K562 (cell line): ENCODE measurements around the gene MTMR10. TPM values are rescaled to one million over a fixed set of nuclear protein-coding genes. Genes with fewer than 3 reads are reported as not detected.
A peak's percentile ranks its signal among the peaks of the same experiment; 100 is the strongest.

ENCODE experiments used
- E2F8 ChIP-seq: fragments of 450-650 bp; IDR thresholded peaks from 2 replicates; pipeline ENCODE4 v1.7.1; 2018; ENCODE audit warnings: mild to moderate bottlenecking, low read depth; ENCODE audit not compliant: partially characterized antibody
- EP400 ChIP-seq: fragments of 450-650 bp; IDR thresholded peaks from 2 replicates; pipeline ENCODE4 v1.6.1; 2017; ENCODE audit warnings: antibody characterized with exemption, mild to moderate bottlenecking, moderate library complexity
- HNRNPL ChIP-seq: fragments of 200-400 bp; formaldehyde crosslinking; IDR thresholded peaks from 2 replicates; pipeline ENCODE4 v1.6.1; 2017; ENCODE audit warnings: low read depth, mild to moderate bottlenecking, low read length
- IRF9 ChIP-seq: fragments of 450-650 bp; IDR thresholded peaks from 2 replicates; pipeline ENCODE4 v1.6.1; 2016; ENCODE audit warnings: missing biosample characterization, missing genetic modification characterization
- JUND ChIP-seq, 2 experiments: IDR thresholded peaks; 2 replicates in 1 of 2; 3 replicates in 1 of 2; pipeline ENCODE4 v1.6.1; 2011; ENCODE audit warnings: borderline replicate concordance in 2 of 2, low read depth in 2 of 2, low read length in 2 of 2, improper control_type of control experiment in 1 of 2, missing biosample characterization in 1 of 2, missing genetic modification characterization in 1 of 2, missing genetic modification reagents in 1 of 2
- KLF13 ChIP-seq: fragments of 450-650 bp; IDR thresholded peaks from 2 replicates; pipeline ENCODE4 v1.6.1; 2016; ENCODE audit warnings: missing genetic modification characterization, low read depth, mild to moderate bottlenecking, missing compliant biosample characterization, moderate library complexity, borderline replicate concordance
- MTA3 ChIP-seq: fragments of 450-650 bp; formaldehyde crosslinking; IDR thresholded peaks from 2 replicates; pipeline ENCODE4 v1.6.1; 2017; ENCODE audit warnings: mild to moderate bottlenecking, borderline replicate concordance
- RBBP5 ChIP-seq: fragments of 200-600 bp; sonication (generic); IDR thresholded peaks from 2 replicates; pipeline ENCODE4 v1.6.1; 2012; ENCODE audit warnings: borderline replicate concordance, mild to moderate bottlenecking, low read length, control low read depth, inconsistent platforms; ENCODE audit not compliant: insufficient read depth, poor library complexity, severe bottlenecking
- RUNX1 ChIP-seq: sonication (generic); IDR thresholded peaks from 2 replicates; pipeline ENCODE4 v1.6.1; 2016; ENCODE audit warnings: antibody characterized with exemption, low read depth
- SMARCA5 ChIP-seq: fragments of 450-650 bp; IDR thresholded peaks from 2 replicates; pipeline ENCODE4 v1.6.1; 2016
- ZBTB12 ChIP-seq: fragments of 250-450 bp; sonication (Bioruptor Pico); IDR thresholded peaks from 2 replicates; pipeline ENCODE4 v1.4.0; 2020
- ZFPM2 ChIP-seq: fragments of 250-450 bp; sonication (Bioruptor Pico); IDR thresholded peaks from 2 replicates; pipeline ENCODE4 v1.5.1; 2022; ENCODE audit warnings: mild to moderate bottlenecking
- ZNF639 ChIP-seq, 2 experiments: fragments of 200-800 bp in 1 of 2; sonication (Bioruptor generic) in 1 of 2; sonication (generic) in 1 of 2; formaldehyde crosslinking in 1 of 2; IDR thresholded peaks in 1 of 2; conservative IDR thresholded peaks in 1 of 2; 2 replicates each; pipeline versions ENCODE4 v1.5.0 to v1.6.1; 2016 to 2020; ENCODE audit warnings: missing compliant biosample characterization in 1 of 2, missing genetic modification characterization in 1 of 2, missing genetic modification reagents in 1 of 2
- polyA plus RNA-seq, 8 experiments: library from polyadenylated mRNA; depleted of rRNA in 4 of 8; stranded (reverse) in 5 of 8; unstranded in 3 of 8; fragments of >200 nt; fragmentation: Nextera tagmentation in 2 of 8; fragmentation: Illumina TruSeq in 1 of 8; extraction: Ambion mirVana in 2 of 8; extraction: Trizol in 1 of 8; gene quantifications; 2 replicates each; pipeline versions ENCODE4 v1.2.1 to v1.2.3, GENCODE V29; 2011 to 2014; ENCODE audit warnings: inconsistent platforms in 1 of 8, missing spikeins in 1 of 8
- total RNA-seq, 7 experiments: library from RNA; depleted of rRNA in 6 of 7; stranded (reverse); fragments of >200 nt in 6 of 7; fragmentation: Illumina TruSeq in 2 of 7; extraction: Trizol in 2 of 7; gene quantifications; 2 replicates each; pipeline versions ENCODE4 v1.2.1 to v1.2.3, GENCODE V29; 2011 to 2021; ENCODE audit warnings: low replicate concordance in 1 of 7
- TF ChIP-seq, protein P1 (sequence below): fragments of 450-650 bp; formaldehyde crosslinking; IDR thresholded peaks from 2 replicates; pipeline ENCODE4 v1.4.0; 2020; ENCODE audit warnings: mild to moderate bottlenecking, moderate library complexity
- TF ChIP-seq, protein P2 (sequence below), 3 experiments: fragments of 200-800 bp in 1 of 3; sonication (Bioruptor generic) in 1 of 3; sonication (generic) in 1 of 3; formaldehyde crosslinking in 1 of 3; IDR thresholded peaks; 2 replicates each; pipeline versions ENCODE4 v1.6.1 to v1.8.0; 2016 to 2022; ENCODE audit warnings: mild to moderate bottlenecking in 2 of 3, missing compliant biosample characterization in 2 of 3, missing genetic modification characterization in 2 of 3, missing genetic modification reagents in 1 of 3

Gene MTMR10
- total and polyA plus RNA-seq, 9 of the 15 experiments (the other 6 are each of a cell fraction or from before 2014, with no cell fraction given): 1.6 to 6.8 (median 4.8) TPM

DNA sequence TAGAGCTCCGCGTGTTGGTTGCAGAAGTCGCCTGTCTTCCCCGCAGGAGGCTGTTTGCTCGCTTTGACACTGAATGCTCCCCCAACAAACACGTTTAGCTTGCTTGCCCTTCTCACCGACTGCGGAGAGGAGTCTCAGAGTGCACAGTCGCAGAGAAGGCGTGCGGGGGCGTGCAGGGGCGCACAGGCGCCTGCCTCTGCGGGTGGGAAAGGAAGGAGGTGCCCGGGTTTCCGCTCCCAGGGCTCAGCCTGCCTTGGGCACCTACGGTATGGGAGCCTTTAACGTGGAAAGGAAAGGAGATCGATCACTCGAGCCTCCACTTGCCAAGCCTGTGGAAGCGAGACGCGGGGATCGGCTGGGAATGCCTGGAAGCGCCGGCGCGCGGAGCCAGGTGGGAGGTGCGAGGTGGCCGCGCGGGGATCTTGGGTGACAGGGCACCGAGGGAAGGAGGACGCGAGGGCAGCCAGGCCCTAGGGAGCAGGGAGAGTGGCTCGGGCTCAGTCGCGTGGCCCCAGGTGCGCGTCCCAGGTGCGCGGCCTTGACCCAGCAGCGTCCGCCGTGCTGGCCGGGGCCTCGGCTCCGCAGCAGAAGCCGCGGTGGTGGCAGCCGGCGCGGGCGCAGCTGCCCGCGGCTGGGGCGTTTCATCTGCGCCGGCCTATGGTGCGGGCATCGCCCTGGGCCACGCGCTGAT is 87.8 kb downstream of the MTMR10 start, which contains the start of gene FAN1 (continued):
- peak; percentile 56 for TF ChIP-seq JUND (IDR thresholded peaks at IDR 0.05; ENCODE audit: borderline replicate concordance, low read depth, low read length)
- peak; percentile 30; the same call in 1 of the 3 replicates for TF ChIP-seq JUND (tag; IDR thresholded peaks at IDR 0.05; ENCODE audit: borderline replicate concordance, low read depth, low read length)
- TF ChIP-seq ZNF639 (CRISPR knock-in tag; conservative IDR thresholded peaks at IDR 0.05 in 1 of 2, IDR thresholded peaks at IDR 0.05 in 1 of 2): peak in 1 of 2 experiments; percentile 41; a peak in 1 of 4 replicates
- TF ChIP-seq ZFPM2: no peak
- TF ChIP-seq SMARCA5: no peak
- peak; percentile 88 for TF ChIP-seq RBBP5
- TF ChIP-seq E2F8: no peak
- TF ChIP-seq EP400: peak; percentile 84
- peak; percentile 66; the same call in 1 of the 2 replicates for TF ChIP-seq HNRNPL
- TF ChIP-seq RUNX1: no peak
- TF ChIP-seq MTA3: 0 out of 2 replicates have a peak, but pooled peaks have one; percentile 56
- TF ChIP-seq, protein P1, sequence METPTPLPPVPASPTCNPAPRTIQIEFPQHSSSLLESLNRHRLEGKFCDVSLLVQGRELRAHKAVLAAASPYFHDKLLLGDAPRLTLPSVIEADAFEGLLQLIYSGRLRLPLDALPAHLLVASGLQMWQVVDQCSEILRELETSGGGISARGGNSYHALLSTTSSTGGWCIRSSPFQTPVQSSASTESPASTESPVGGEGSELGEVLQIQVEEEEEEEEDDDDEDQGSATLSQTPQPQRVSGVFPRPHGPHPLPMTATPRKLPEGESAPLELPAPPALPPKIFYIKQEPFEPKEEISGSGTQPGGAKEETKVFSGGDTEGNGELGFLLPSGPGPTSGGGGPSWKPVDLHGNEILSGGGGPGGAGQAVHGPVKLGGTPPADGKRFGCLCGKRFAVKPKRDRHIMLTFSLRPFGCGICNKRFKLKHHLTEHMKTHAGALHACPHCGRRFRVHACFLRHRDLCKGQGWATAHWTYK (CRISPR knock-in tag): peak; percentile 39; the same call in 1 of the 2 replicates
- TF ChIP-seq ZBTB12: no peak
- TF ChIP-seq, protein P2, sequence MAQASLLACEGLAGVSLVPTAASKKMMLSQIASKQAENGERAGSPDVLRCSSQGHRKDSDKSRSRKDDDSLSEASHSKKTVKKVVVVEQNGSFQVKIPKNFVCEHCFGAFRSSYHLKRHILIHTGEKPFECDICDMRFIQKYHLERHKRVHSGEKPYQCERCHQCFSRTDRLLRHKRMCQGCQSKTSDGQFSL (CRISPR knock-in tag; IDR thresholded peaks at IDR 0.05): peak; percentile 73
- TF ChIP-seq, protein P2 (tag; IDR thresholded peaks at IDR 0.05): no peak
- no peak for TF ChIP-seq IRF9
- 0 out of 2 replicates have a peak, but pooled peaks have one; percentile 12 for TF ChIP-seq KLF13 (tag)
